Heart left ventricle (tissue), 16 donors: ENCODE results near the gene TMEM163. TPM values are rescaled to one million over a fixed set of nuclear protein-coding genes. Genes with fewer than 3 reads are reported as not detected.

Source experiments
- ATAC-seq, 4 donors: fragments of 200-7000 bp; cut with Tn5 transposase; one replicate each; pipeline ENCODE4 v1.9.1; 2020 to 2022; ENCODE audit warnings: moderate library complexity in 4 of 4, mild to moderate bottlenecking in 3 of 4, moderate number of reproducible peaks in 1 of 4
- DNase-seq, 5 donors: peaks; one replicate each; pipeline ENCODE4 v3.0.0-alpha.2; 2020
- H3K27ac ChIP-seq, 12 donors: fragments of 200-600 bp; sonication (generic) in 4 of 12; one replicate each; pipeline versions ENCODE4 v1.5.0 to v1.8.0; 2016 to 2022; ENCODE audit warnings: mild to moderate bottlenecking in 2 of 12
- H3K27me3 ChIP-seq, 9 donors: fragments of 200-600 bp; sonication (generic) in 2 of 9; one replicate each; pipeline versions ENCODE4 v1.5.1 to v1.8.0; 2016 to 2022; ENCODE audit warnings: mild to moderate bottlenecking in 3 of 9
- H3K36me3 ChIP-seq, 9 donors: fragments of 200-600 bp; sonication (generic) in 2 of 9; one replicate each; pipeline versions ENCODE4 v1.5.0 to v1.8.0; 2018 to 2022; ENCODE audit warnings: mild to moderate bottlenecking in 2 of 9
- H3K4me1 ChIP-seq, 12 donors: fragments of 200-600 bp; sonication (generic) in 4 of 12; one replicate each; pipeline versions ENCODE4 v1.5.0 to v1.8.0; 2016 to 2022; ENCODE audit warnings: mild to moderate bottlenecking in 3 of 12
- H3K4me3 ChIP-seq, 12 donors: fragments of 200-600 bp; sonication (generic) in 4 of 12; one replicate each; pipeline versions ENCODE4 v1.5.0 to v1.8.0; 2017 to 2022; ENCODE audit warnings: mild to moderate bottlenecking in 9 of 12, moderate library complexity in 4 of 12
- H3K9me3 ChIP-seq, 12 donors: fragments of 200-600 bp; sonication (generic) in 4 of 12; one replicate each; pipeline versions ENCODE4 v1.5.0 to v1.8.0; 2016 to 2022; ENCODE audit warnings: mild to moderate bottlenecking in 1 of 12
- POLR2A ChIP-seq, 2 donors: fragments of 450-650 bp; IDR thresholded peaks; one replicate each; pipeline ENCODE4 v1.6.1; 2017; ENCODE audit warnings: antibody characterized with exemption in 2 of 2, mild to moderate bottlenecking in 2 of 2, moderate library complexity in 2 of 2
- WGBS, 4 donors: extraction: QIAGEN DNeasy Blood & Tissue Kit in 2 of 4; methylation state at CpG; one replicate each; pipeline versions ENCODE4 v1.1.5 to v1.1.7; 2013 to 2018; 5-methylcytosine and 5-hydroxymethylcytosine counted together
- intact Hi-C, 10 donors: fragments of 100-400 bp; cut with DNase I; formaldehyde crosslinking; loops; one replicate each; pipeline versions ENCODE4 v1.11.1 to v1.14.2; 2022
- polyA plus RNA-seq, 2 donors: library from polyadenylated mRNA; stranded (reverse); fragments of 200-250 nt; gene quantifications; one replicate each; pipeline ENCODE4 v1.2.3, GENCODE V29; 2013
- total RNA-seq, 9 donors: library from RNA; depleted of rRNA in 2 of 9; stranded (reverse); fragments of >200 nt in 2 of 9; fragmentation: NEBNext Ultra II Directional in 3 of 9; extraction: Animal tissue kit (Norgen Biotek cat#: 25700) in 3 of 9; gene quantifications; one replicate each; pipeline versions ENCODE4 v1.1.0 to v1.2.4, GENCODE V29; 2016 to 2023
- TF ChIP-seq, protein P1 (sequence below), 12 donors: fragments of 200-600 bp; sonication (generic) in 4 of 12; IDR thresholded peaks; one replicate each; pipeline versions ENCODE4 v1.5.0 to v1.8.0; 2018 to 2022; ENCODE audit warnings: antibody characterized with exemption in 12 of 12, mild to moderate bottlenecking in 5 of 12
- donor health status: ischemic (EF 13 %, LVEDD 7.1; RV severe dilation, severe dysfunction).
- donor health status: healthy with polysubstance abuse.
- donor health status: DM: no; HTN: yes; CAD: no.
- donor health status: DM: no; HTN: no; CAD: no.
- donor health status: ischemic (EF 25% LVEDD 6.9; RV normal size, moderate dysfunction).
- donor health status: ischemic (EF 25% LVEDD 5.7; RV mildly dilated, moderate dysfunction).
- donor health status: healthy.
- donor health status: DM: yes; HTN: yes; CAD: no.
- donor health status: ischemic (EF 35%, LVEDD 5.7; RV mildly dilated, moderate dysfunction).
- donor health status: nonischemic (EF 11% LVEDD 7.7; RV severe dilation, severe dysfunction).
- donor health status: DM: yes; HTN: yes; CAD: no.
- donor health status: PGD.
- donor health status: ischemic (EF 29% LVEDD 5.4; RV normal size, mild dysfunction).
- donor health status: nonischemic (EF 23%, LVEDD 6.1; RV moderate dilation, normal function).

TMEM163 gene
- total and polyA plus RNA-seq, 11 donors: 0.14 to 1.4 (median 0.47) TPM

DNA sequence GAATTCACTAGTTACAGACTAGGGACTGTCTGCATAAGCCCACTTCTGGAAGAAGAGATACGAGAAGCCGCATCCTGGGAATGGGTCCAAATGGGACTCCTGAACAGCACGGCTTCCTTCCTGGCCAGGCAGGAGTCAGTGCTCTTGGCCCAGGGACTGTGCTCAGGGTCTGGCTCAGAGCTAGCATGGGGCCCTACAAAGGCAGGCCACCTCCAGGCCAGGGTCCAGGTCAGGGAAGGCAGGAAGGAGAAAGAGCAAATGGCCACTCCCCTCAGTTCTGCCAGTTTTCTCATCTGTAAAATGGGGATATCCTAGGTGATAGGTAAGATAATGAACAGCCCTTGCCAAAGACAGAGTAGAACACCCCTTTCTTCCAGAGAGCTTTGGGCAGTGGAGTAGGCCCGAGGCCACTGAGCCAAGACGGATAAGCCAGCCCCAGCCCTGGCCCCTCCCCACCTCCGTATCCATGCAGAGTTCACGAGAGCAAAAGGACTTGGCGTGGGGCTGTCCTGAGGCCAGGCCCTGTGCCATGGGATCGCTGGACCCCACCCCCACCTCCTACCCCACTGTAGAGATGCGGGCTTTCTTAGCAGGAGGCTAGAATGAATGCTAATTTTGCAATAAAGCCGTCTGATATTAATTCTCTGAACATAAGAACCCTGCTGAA lies 274.9 kb downstream of the TMEM163 start:
- 57 to 65% (median 60%) methylated on average over 11 of the region's 11 CpGs for WGBS, 4 donors
- H3K4me1 ChIP-seq: peaks cover 0 to 29% (median 8%) of the 10 kb centered on the region in 12 donors
- TF ChIP-seq POLR2A (IDR thresholded peaks at IDR 0.05): no peak
- TF ChIP-seq, protein P1, sequence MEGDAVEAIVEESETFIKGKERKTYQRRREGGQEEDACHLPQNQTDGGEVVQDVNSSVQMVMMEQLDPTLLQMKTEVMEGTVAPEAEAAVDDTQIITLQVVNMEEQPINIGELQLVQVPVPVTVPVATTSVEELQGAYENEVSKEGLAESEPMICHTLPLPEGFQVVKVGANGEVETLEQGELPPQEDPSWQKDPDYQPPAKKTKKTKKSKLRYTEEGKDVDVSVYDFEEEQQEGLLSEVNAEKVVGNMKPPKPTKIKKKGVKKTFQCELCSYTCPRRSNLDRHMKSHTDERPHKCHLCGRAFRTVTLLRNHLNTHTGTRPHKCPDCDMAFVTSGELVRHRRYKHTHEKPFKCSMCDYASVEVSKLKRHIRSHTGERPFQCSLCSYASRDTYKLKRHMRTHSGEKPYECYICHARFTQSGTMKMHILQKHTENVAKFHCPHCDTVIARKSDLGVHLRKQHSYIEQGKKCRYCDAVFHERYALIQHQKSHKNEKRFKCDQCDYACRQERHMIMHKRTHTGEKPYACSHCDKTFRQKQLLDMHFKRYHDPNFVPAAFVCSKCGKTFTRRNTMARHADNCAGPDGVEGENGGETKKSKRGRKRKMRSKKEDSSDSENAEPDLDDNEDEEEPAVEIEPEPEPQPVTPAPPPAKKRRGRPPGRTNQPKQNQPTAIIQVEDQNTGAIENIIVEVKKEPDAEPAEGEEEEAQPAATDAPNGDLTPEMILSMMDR (IDR thresholded peaks at IDR 0.05): no peak

DNA sequence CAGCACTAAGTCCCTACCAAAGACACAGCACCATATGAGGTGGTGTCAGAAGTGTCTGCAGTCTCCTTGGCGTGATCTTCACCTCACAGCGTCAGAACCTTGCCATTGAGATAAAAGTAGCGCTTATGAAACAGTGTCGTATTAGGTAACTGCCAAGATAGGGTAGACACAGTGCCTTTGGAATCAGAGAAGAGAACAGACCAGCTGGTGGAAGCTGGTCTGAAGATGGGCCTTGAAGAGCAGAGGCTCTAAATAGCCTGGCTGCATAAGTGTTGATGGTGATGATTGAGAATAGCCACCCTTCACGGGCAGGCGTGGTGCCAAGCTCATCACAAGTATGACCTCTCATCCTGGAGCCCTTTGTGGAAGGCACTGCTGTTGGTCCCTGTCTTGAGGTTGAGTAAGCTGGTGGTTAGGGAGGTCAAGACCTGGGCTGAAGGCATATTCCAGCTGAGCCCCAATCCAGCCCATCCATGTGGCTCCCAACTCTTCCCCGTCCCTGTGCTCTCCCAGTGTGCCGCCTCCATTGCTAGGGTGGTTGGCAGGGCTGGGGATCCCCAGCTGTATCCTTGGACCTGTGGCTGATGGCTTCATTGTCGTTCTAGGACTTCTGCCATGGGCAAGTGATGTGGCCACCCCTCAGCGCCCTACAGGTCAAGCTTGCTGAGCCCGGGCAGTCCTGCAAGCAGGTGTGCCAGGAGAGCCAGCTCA lies 277.5 kb downstream of the TMEM163 start:
- Histone ChIP-seq H3K27me3 (no peaks in the 10 kb centered on the region), H3K9me3 (no peaks in the 10 kb centered on the region), H3K27ac (peak overlapping the region in 5 of 12 donors; percentile 0 to 65 (median 35)), H3K4me1 (peaks cover 0 to 27% (median 6%) of the 10 kb centered on the region in 12 donors), H3K4me3 (no peak overlapping the region), H3K36me3 (peaks cover 0 to 59% (median 28%) of the 10 kb centered on the region in 9 donors)
- ATAC-seq: peak; percentile 27 to 90 (median 85)
- intact Hi-C loops: loop anchor here in 3 of 10 donors (10.0 kb wide), 2 partner anchors 67 to 557 kb away; no protein-coding TSS in a partner anchor
- no peak for TF ChIP-seq POLR2A (IDR thresholded peaks at IDR 0.05)
- peak in 2 of 5 donors; percentile 52 to 71 for DNase-seq
- 74 to 78% (median 75%) methylated on average over 10 to 11 of the region's 11 CpGs for WGBS, 4 donors

More for the DNA sequence above, 274.9 kb downstream of the TMEM163 start:
- no peak overlapping the region for H3K4me3 ChIP-seq
- no peaks in the 10 kb centered on the region for H3K9me3 ChIP-seq
- no peak for ATAC-seq
- no peaks in the 10 kb centered on the region for H3K27me3 ChIP-seq
- intact Hi-C loops: loop anchor here in 3 of 10 donors (10.0 kb wide), 2 partner anchors 69 to 559 kb away; no protein-coding TSS in a partner anchor
- no peak for DNase-seq
- peaks cover 0 to 61% (median 28%) of the 10 kb centered on the region in 9 donors for H3K36me3 ChIP-seq
- peak overlapping the region in 1 of 12 donors; percentile 27 for H3K27ac ChIP-seq

DNA sequence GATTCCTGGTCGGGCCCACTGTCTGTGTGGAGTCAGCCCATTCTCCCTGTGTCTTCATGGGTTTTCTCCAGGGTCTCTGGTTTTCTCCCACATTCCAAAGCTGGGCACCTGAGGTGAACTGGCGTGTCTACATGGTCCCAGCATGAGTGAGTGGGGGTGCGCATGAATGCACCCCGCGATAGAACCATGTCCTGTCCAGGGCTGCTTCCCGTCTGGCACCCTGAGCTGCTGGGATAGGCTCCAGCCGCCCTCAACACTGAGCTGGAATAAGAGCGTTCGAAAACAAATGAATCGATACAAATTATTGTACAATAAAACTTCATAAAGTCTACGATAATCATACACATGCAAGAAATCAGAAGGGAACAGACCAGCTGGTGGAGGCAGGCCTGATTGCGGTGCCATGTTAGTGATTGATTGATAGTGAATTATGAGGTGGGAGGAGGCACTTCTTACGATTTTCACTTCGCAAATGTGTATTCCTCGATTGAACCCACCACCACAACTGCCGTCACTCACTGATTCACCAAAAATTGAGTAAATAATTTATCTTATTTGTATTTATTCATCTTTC lies 278.4 kb downstream of the TMEM163 start:
- TF ChIP-seq, protein P1 (IDR thresholded peaks at IDR 0.05): no peak
- no peak for TF ChIP-seq POLR2A (IDR thresholded peaks at IDR 0.05)
- WGBS, 4 donors: 92 to 98% (median 97%) methylated on average over 16 of the region's 16 CpGs
- H3K9me3 ChIP-seq: no peaks in the 10 kb centered on the region
- H3K27me3 ChIP-seq: no peaks in the 10 kb centered on the region
- peak overlapping the region in 1 of 12 donors; percentile 64 for H3K27ac ChIP-seq
- intact Hi-C loops: loop anchor here in 3 of 10 donors (10.0 kb wide), 2 partner anchors 66 to 556 kb away; no protein-coding TSS in a partner anchor
- no peak overlapping the region for H3K4me3 ChIP-seq
- peaks cover 0 to 21% (median 3%) of the 10 kb centered on the region in 12 donors for H3K4me1 ChIP-seq
- DNase-seq: no peak
- no peak for ATAC-seq
- peaks cover 0 to 61% (median 32%) of the 10 kb centered on the region in 9 donors for H3K36me3 ChIP-seq

DNA sequence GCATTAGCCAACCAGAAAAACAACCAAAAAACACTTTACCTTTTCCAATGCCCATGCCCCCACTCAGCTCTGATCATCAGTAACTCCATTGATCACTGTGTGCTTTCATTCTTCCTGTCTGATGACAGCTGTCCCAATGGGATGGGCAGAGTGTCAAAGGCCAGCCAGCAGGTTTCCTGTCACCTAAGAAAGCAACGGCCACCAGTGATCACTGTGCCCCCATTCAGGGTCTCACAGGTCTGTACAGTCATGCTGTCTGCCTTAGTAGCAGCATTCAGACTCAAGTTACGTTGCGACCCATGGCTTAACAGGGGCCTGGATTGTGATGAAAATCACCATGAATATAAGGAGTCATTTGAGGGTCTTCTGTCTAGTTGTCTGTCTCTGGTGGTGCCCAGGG lies 280.4 kb downstream of the TMEM163 start:
- Histone ChIP-seq H3K36me3 (peaks cover 0 to 67% (median 44%) of the 10 kb centered on the region in 9 donors), H3K27ac (no peak overlapping the region), H3K27me3 (no peaks in the 10 kb centered on the region), H3K9me3 (no peaks in the 10 kb centered on the region), H3K4me3 (no peak overlapping the region), H3K4me1 (peaks cover 0 to 10% (median 0%) of the 10 kb centered on the region in 12 donors)
- TF ChIP-seq POLR2A (IDR thresholded peaks at IDR 0.05): no peak
- TF ChIP-seq, protein P1 (IDR thresholded peaks at IDR 0.05): no peak
- intact Hi-C loops: no loop called here
- DNase-seq: no peak
- no peak for ATAC-seq
- WGBS, 4 donors: 78 to 85% (median 83%) methylated on average over 3 of the region's 3 CpGs
